Measurements from ENCODE around the gene DYNC2LI1. TPM values are rescaled to one million over a fixed set of nuclear protein-coding genes. Genes with fewer than 3 reads are reported as not detected.
A peak's percentile ranks its signal among the peaks of the same experiment; 100 is the strongest.

Gene DYNC2LI1
- total RNA-seq, 1 donor from 2014 or later, result 18.4 TPM

DNA sequence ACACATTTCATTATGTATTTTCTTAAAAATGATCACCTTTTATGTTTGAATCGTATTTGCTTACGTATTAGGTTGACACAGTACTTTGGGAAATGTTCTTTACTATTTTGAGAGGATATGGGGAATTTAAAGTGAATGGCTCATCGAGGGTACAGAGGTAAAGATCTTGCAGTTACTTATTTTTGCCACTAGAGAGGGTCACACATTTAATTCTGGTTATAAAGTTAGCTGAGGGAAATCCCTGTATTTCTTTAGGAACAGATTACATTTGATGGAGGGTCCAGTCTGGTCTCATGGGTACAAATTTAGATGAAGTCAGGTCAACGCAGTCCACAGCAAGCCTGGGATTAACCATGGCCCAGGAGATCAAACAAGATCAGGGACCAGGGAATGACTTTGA, 24.5 kb downstream of the DYNC2LI1 start:
- DNase-seq (ENCODE audit: extremely low spot score, unreplicated experiment), result no peak
- Mint-ChIP-seq H3K27ac (ENCODE audit: unreplicated experiment) (no peak overlapping the region), H3K9me3 (ENCODE audit: unreplicated experiment) (no peaks in the 10 kb centered on the region), H3K4me3 (ENCODE audit: unreplicated experiment) (no peak overlapping the region), H3K27me3 (ENCODE audit: unreplicated experiment) (no peaks in the 10 kb centered on the region), H3K4me1 (ENCODE audit: unreplicated experiment) (peaks cover 3% of the 10 kb centered on the region), H3K36me3 (ENCODE audit: unreplicated experiment) (peaks cover 34% of the 10 kb centered on the region)
- TF ChIP-seq, protein P1, sequence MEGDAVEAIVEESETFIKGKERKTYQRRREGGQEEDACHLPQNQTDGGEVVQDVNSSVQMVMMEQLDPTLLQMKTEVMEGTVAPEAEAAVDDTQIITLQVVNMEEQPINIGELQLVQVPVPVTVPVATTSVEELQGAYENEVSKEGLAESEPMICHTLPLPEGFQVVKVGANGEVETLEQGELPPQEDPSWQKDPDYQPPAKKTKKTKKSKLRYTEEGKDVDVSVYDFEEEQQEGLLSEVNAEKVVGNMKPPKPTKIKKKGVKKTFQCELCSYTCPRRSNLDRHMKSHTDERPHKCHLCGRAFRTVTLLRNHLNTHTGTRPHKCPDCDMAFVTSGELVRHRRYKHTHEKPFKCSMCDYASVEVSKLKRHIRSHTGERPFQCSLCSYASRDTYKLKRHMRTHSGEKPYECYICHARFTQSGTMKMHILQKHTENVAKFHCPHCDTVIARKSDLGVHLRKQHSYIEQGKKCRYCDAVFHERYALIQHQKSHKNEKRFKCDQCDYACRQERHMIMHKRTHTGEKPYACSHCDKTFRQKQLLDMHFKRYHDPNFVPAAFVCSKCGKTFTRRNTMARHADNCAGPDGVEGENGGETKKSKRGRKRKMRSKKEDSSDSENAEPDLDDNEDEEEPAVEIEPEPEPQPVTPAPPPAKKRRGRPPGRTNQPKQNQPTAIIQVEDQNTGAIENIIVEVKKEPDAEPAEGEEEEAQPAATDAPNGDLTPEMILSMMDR (IDR thresholded peaks at IDR 0.05), result peak; percentile 20

DNA sequence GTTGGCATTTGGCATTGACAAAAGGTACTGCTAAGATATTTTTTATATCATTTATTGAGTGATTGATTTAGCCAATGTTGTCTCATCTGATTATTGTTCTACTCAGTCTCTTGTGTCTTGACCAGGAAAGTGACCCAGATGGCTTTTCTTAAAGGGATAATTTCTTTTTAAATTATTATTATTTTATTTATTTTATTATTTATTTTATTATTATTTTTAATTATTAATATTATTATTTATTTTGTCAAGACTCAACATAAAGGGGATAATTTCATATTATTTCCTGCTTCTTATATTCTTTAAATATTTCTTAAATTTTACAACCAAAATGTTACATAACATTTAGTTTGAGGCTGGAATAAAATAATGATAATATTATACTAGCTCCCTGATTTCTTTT, 27.1 kb downstream of the DYNC2LI1 start:
- TF ChIP-seq, protein P1 (IDR thresholded peaks at IDR 0.05), result no peak
- no peaks in the 10 kb centered on the region for H3K27me3 Mint-ChIP-seq (ENCODE audit: unreplicated experiment)
- H3K27ac Mint-ChIP-seq (ENCODE audit: unreplicated experiment), result no peak overlapping the region
- H3K9me3 Mint-ChIP-seq (ENCODE audit: unreplicated experiment), result no peaks in the 10 kb centered on the region
- peaks cover 31% of the 10 kb centered on the region for H3K36me3 Mint-ChIP-seq (ENCODE audit: unreplicated experiment)
- H3K4me1 Mint-ChIP-seq (ENCODE audit: unreplicated experiment), result peaks cover 4% of the 10 kb centered on the region
- DNase-seq (ENCODE audit: extremely low spot score, unreplicated experiment), result no peak
- H3K4me3 Mint-ChIP-seq (ENCODE audit: unreplicated experiment), result no peak overlapping the region

DNA sequence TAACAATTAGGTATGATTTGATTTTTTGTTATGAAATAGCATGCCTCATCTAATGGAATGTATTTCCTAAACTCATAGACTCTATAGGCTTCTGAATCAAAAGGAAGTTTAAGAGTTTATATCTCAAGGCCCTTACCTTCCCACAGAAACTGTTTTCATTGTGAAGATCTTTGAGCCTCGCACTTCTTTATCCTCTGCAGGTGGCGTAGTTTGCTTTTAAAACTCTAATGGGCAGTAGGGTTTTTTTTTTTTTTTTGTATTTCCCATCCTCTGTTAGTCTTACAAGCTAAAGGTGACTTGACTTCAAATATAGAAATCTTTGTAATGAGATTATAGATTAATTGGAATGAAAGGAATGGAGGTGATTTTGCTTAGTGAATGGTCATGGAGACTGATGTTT, 28.3 kb downstream of the DYNC2LI1 start:
- Mint-ChIP-seq H3K36me3 (ENCODE audit: unreplicated experiment) (peaks cover 32% of the 10 kb centered on the region), H3K27me3 (ENCODE audit: unreplicated experiment) (no peaks in the 10 kb centered on the region), H3K27ac (ENCODE audit: unreplicated experiment) (no peak overlapping the region), H3K4me3 (ENCODE audit: unreplicated experiment) (no peak overlapping the region), H3K9me3 (ENCODE audit: unreplicated experiment) (no peaks in the 10 kb centered on the region), H3K4me1 (ENCODE audit: unreplicated experiment) (peaks cover 4% of the 10 kb centered on the region)
- TF ChIP-seq, protein P1 (IDR thresholded peaks at IDR 0.05), result no peak
- no peak for DNase-seq (ENCODE audit: extremely low spot score, unreplicated experiment)

DNA sequence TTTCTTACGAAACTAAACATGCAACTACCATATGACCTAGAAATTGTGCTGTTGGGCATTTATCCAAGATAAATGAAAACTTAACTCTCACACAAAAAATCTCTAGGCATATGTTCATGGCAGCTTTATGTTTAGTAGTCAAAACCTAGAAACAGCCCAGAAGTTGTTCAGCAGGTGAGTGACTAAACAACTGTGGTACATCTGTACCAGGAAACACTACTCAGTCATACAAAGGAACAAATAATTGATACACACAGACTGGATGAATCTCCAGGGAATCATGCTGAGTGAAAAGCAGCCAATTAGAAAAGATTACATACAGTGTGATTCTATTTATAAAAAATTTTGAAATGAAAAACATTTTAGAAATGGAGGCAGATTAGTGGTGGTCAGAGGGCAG, 29.3 kb downstream of the DYNC2LI1 start:
- TF ChIP-seq, protein P1 (IDR thresholded peaks at IDR 0.05), result no peak
- H3K9me3 Mint-ChIP-seq (ENCODE audit: unreplicated experiment), result no peaks in the 10 kb centered on the region
- DNase-seq (ENCODE audit: extremely low spot score, unreplicated experiment), result no peak
- no peak overlapping the region for H3K4me3 Mint-ChIP-seq (ENCODE audit: unreplicated experiment)
- no peak overlapping the region for H3K27ac Mint-ChIP-seq (ENCODE audit: unreplicated experiment)
- no peaks in the 10 kb centered on the region for H3K27me3 Mint-ChIP-seq (ENCODE audit: unreplicated experiment)
- peaks cover 4% of the 10 kb centered on the region for H3K4me1 Mint-ChIP-seq (ENCODE audit: unreplicated experiment)
- peaks cover 38% of the 10 kb centered on the region for H3K36me3 Mint-ChIP-seq (ENCODE audit: unreplicated experiment)

DNA sequence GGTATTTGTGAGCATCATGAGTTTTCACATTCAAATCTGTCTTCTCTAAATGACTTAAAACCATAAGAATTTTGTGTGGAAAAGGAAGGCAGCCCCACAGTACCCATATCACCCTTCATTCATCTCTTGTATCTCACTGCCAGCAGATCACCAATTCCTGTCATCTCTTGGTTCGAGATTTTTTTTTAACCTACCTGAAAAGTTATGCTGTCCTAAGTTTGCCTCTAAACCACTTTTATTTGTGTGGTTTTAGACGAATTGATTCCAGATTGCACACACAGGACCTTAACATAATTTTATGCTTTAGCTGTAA, 32.8 kb downstream of the DYNC2LI1 start:
- peaks cover 4% of the 10 kb centered on the region for H3K4me1 Mint-ChIP-seq (ENCODE audit: unreplicated experiment)
- H3K9me3 Mint-ChIP-seq (ENCODE audit: unreplicated experiment), result no peaks in the 10 kb centered on the region
- no peak for DNase-seq (ENCODE audit: extremely low spot score, unreplicated experiment)
- H3K27ac Mint-ChIP-seq (ENCODE audit: unreplicated experiment), result no peak overlapping the region
- TF ChIP-seq, protein P1 (IDR thresholded peaks at IDR 0.05), result no peak
- peaks cover 42% of the 10 kb centered on the region for H3K36me3 Mint-ChIP-seq (ENCODE audit: unreplicated experiment)
- no peaks in the 10 kb centered on the region for H3K27me3 Mint-ChIP-seq (ENCODE audit: unreplicated experiment)
- H3K4me3 Mint-ChIP-seq (ENCODE audit: unreplicated experiment), result no peak overlapping the region
